ENCODE results near the gene UBE4A.
A peak's percentile ranks its signal among the peaks of the same experiment; 100 is the strongest.

DNA sequence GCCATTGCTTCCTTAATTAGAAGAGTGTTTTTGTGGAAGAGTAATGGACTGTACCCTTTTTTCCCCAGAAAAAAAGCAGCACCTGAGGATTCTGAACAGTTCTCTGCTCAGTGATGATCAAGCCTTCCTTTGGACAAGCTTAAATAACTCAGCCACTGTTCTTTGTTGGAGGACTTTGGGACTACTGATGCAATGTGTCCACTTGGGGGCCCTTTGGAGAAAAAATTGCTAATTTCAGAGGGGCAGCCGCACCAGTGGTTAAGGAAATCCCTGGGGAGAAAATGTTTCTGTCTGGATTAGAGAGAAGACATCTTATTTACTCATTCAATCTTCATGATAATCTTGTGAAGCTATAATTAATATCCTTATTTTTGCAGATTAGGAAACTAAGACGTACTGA is 71.6 kb downstream of the UBE4A start:
- TF ChIP-seq CEBPB (tag; IDR thresholded peaks at IDR 0.05) (no peak), SMARCA5 (IDR thresholded peaks at IDR 0.05) (no peak), RFX5 (IDR thresholded peaks at IDR 0.05; ENCODE audit: low read depth, low read length) (no peak), CTCF (IDR thresholded peaks at IDR 0.05 in 2 of 3, conservative IDR thresholded peaks at IDR 0.05 in 1 of 3; ENCODE audit: insufficient read depth in 2 of 3, low read depth in 1 of 3, low read length in 3 of 3) (peak in 1 of 3 experiments; percentile 18; a peak in 3 of 6 replicates), E2F5 (CRISPR knock-in tag; IDR thresholded peaks at IDR 0.05) (no peak), ELF1 (tag; IDR thresholded peaks at IDR 0.05) (no peak), EP300 (IDR thresholded peaks at IDR 0.05; ENCODE audit: low read length) (no peak), PATZ1 (CRISPR knock-in tag; IDR thresholded peaks at IDR 0.05; ENCODE audit: borderline replicate concordance) (no peak), SMAD4 (CRISPR knock-in tag; conservative IDR thresholded peaks at IDR 0.05) (no peak), NFE2L1 (tag; IDR thresholded peaks at IDR 0.05; ENCODE audit: borderline replicate concordance, low read depth) (no peak), SIRT6 (IDR thresholded peaks at IDR 0.05; ENCODE audit: low read depth, low read length) (no peak)
- TF ChIP-seq, protein P1, sequence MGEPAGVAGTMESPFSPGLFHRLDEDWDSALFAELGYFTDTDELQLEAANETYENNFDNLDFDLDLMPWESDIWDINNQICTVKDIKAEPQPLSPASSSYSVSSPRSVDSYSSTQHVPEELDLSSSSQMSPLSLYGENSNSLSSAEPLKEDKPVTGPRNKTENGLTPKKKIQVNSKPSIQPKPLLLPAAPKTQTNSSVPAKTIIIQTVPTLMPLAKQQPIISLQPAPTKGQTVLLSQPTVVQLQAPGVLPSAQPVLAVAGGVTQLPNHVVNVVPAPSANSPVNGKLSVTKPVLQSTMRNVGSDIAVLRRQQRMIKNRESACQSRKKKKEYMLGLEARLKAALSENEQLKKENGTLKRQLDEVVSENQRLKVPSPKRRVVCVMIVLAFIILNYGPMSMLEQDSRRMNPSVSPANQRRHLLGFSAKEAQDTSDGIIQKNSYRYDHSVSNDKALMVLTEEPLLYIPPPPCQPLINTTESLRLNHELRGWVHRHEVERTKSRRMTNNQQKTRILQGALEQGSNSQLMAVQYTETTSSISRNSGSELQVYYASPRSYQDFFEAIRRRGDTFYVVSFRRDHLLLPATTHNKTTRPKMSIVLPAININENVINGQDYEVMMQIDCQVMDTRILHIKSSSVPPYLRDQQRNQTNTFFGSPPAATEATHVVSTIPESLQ (CRISPR knock-in tag; IDR thresholded peaks at IDR 0.05): no peak
- TF ChIP-seq, protein P2, sequence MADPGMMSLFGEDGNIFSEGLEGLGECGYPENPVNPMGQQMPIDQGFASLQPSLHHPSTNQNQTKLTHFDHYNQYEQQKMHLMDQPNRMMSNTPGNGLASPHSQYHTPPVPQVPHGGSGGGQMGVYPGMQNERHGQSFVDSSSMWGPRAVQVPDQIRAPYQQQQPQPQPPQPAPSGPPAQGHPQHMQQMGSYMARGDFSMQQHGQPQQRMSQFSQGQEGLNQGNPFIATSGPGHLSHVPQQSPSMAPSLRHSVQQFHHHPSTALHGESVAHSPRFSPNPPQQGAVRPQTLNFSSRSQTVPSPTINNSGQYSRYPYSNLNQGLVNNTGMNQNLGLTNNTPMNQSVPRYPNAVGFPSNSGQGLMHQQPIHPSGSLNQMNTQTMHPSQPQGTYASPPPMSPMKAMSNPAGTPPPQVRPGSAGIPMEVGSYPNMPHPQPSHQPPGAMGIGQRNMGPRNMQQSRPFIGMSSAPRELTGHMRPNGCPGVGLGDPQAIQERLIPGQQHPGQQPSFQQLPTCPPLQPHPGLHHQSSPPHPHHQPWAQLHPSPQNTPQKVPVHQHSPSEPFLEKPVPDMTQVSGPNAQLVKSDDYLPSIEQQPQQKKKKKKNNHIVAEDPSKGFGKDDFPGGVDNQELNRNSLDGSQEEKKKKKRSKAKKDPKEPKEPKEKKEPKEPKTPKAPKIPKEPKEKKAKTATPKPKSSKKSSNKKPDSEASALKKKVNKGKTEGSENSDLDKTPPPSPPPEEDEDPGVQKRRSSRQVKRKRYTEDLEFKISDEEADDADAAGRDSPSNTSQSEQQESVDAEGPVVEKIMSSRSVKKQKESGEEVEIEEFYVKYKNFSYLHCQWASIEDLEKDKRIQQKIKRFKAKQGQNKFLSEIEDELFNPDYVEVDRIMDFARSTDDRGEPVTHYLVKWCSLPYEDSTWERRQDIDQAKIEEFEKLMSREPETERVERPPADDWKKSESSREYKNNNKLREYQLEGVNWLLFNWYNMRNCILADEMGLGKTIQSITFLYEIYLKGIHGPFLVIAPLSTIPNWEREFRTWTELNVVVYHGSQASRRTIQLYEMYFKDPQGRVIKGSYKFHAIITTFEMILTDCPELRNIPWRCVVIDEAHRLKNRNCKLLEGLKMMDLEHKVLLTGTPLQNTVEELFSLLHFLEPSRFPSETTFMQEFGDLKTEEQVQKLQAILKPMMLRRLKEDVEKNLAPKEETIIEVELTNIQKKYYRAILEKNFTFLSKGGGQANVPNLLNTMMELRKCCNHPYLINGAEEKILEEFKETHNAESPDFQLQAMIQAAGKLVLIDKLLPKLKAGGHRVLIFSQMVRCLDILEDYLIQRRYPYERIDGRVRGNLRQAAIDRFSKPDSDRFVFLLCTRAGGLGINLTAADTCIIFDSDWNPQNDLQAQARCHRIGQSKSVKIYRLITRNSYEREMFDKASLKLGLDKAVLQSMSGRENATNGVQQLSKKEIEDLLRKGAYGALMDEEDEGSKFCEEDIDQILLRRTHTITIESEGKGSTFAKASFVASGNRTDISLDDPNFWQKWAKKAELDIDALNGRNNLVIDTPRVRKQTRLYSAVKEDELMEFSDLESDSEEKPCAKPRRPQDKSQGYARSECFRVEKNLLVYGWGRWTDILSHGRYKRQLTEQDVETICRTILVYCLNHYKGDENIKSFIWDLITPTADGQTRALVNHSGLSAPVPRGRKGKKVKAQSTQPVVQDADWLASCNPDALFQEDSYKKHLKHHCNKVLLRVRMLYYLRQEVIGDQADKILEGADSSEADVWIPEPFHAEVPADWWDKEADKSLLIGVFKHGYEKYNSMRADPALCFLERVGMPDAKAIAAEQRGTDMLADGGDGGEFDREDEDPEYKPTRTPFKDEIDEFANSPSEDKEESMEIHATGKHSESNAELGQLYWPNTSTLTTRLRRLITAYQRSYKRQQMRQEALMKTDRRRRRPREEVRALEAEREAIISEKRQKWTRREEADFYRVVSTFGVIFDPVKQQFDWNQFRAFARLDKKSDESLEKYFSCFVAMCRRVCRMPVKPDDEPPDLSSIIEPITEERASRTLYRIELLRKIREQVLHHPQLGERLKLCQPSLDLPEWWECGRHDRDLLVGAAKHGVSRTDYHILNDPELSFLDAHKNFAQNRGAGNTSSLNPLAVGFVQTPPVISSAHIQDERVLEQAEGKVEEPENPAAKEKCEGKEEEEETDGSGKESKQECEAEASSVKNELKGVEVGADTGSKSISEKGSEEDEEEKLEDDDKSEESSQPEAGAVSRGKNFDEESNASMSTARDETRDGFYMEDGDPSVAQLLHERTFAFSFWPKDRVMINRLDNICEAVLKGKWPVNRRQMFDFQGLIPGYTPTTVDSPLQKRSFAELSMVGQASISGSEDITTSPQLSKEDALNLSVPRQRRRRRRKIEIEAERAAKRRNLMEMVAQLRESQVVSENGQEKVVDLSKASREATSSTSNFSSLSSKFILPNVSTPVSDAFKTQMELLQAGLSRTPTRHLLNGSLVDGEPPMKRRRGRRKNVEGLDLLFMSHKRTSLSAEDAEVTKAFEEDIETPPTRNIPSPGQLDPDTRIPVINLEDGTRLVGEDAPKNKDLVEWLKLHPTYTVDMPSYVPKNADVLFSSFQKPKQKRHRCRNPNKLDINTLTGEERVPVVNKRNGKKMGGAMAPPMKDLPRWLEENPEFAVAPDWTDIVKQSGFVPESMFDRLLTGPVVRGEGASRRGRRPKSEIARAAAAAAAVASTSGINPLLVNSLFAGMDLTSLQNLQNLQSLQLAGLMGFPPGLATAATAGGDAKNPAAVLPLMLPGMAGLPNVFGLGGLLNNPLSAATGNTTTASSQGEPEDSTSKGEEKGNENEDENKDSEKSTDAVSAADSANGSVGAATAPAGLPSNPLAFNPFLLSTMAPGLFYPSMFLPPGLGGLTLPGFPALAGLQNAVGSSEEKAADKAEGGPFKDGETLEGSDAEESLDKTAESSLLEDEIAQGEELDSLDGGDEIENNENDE (IDR thresholded peaks at IDR 0.05; ENCODE audit: low read depth, low read length): no peak

Data from K562 (cell line).